GM21390 (cell line): ENCODE data around the gene CARHSP1.
"Not testable (repeated sequence)": the region's sequence is repeated elsewhere in the genome, so short reads cannot be mapped to it uniquely, and the experiment has no call there.

Experiments used
- ATAC-seq: cut with Tn5 transposase; IDR thresholded peaks from one replicate; pipeline ENCODE4 v1.9.1; 2021; ENCODE audit not compliant: unreplicated experiment

The CARHSP1 gene

DNA sequence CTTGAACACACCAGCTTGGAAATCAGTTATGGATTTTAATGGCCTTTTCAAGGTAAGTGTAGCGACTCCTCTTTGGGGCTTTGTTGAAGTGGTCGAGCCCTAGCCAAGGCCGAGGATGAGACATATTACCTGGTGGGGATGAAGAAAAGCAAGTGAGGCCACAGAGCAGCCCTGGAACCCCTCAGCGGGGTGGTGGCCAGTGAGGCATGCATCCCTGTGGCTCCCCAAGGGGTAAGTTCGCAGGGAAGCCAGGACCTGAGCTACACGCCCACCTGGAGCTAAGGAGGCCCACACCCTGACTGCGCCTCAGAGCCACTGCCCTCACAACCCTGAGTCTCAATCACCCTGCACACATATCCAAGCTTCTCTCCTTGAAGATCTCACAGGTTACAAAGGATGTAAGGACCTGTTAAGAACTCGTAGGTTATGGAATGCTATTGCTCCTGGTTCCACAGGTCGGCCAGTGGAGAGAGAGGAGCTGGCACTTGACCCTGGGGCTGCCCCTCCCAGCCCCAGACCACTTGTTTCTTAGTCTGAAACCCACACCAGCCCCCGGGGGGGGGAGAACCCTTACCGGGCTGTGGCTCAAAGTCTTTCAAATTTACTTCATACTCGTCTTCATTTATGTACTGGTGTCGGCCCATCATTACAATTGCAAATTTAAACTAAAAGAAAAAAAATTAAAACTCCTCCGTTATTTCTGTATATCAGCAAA is 25.3 kb upstream of the CARHSP1 start:
- ATAC-seq = no peak

DNA sequence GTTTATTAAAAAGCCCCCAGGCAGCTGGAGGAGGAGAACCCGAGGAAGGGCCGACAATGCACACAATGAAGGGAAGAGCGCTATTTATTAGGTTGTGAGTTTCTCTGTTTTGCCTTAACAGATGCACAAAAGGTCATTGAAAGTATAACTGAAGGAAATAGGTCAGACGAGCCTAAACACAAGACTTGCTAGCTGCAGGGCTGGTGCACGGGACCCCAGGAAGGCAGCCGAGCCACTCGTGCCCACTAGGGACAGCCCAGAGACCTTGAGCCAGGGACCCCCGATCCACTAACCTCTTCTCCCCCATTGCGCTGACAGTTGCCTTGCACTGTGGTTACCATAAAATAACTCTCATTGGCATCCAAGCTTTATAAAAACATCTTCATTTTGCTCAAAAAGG is 24.6 kb upstream of the CARHSP1 start:
- no peak for ATAC-seq

DNA sequence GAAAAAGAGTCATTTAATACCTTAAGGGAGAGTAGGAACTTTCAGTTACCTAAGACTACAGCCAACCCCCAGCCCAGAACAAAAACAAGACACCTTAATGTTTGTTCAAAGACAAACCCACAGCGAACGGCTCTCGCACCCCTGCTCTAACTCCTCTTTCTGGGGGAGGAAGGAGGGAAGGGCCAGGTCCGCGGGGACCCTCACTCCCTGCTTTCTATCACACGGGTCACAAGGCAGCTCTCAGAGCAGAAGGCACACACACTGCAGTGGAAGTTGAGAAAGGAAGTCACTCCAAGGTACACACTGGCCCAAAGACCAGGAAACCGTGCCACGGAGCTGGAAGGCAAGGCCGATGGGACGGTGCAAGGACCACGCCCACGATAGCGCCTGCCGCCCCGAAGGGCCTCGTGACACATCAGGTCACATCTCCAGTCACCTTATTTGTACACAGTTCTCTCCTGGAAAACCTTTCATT is 23.3 kb upstream of the CARHSP1 start:
- peak; percentile 25 for ATAC-seq

DNA sequence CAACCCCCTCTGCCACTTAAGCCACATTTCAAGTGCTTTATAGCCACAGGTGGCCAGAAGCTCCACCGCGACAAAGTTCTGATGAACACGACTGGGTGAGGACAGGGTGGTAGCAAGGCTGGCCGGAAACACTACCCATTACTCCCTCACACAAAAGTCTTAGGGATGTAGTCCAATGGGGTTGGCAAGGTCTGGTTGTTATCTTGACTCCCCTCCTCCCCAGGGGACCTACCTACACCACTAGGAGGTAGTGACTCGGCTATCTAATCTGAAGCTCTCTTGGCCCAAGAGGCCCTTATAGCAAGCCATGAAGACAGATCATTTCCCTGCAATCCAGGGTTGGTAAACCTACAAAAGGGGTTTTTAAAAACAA is 21.7 kb upstream of the CARHSP1 start:
- no peak for ATAC-seq

DNA sequence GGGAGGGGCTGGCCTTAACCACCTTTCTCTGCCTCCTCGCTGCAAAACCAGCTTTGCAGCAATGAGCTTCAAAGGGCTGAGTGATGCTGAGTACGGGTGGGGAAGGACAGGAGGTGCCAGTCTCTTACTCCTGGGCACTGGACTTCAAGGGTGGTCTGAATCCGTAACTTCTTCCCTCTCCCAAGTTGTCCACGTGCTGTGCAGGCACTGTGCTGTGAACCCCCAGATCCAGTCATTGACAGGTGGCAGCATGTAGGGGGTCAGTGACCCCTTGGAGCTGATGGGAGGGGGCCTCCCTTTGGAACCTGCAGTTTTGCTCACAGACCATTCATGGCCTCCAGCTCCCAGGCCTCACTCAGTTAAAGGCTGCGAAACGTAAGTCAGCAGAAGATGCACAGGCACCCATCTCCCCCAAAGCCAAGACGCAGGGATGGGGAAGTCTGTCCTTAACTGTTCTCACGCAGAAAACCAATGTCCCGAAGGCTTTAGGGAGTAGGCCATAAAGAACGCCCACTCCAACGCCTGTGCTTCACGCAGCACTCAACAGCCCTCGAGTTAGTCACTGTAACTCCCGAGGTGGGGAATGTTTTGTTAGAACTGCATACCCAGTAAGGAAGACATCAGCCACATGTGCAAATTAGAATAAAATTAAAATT is 21.2 kb upstream of the CARHSP1 start:
- ATAC-seq = no peak

DNA sequence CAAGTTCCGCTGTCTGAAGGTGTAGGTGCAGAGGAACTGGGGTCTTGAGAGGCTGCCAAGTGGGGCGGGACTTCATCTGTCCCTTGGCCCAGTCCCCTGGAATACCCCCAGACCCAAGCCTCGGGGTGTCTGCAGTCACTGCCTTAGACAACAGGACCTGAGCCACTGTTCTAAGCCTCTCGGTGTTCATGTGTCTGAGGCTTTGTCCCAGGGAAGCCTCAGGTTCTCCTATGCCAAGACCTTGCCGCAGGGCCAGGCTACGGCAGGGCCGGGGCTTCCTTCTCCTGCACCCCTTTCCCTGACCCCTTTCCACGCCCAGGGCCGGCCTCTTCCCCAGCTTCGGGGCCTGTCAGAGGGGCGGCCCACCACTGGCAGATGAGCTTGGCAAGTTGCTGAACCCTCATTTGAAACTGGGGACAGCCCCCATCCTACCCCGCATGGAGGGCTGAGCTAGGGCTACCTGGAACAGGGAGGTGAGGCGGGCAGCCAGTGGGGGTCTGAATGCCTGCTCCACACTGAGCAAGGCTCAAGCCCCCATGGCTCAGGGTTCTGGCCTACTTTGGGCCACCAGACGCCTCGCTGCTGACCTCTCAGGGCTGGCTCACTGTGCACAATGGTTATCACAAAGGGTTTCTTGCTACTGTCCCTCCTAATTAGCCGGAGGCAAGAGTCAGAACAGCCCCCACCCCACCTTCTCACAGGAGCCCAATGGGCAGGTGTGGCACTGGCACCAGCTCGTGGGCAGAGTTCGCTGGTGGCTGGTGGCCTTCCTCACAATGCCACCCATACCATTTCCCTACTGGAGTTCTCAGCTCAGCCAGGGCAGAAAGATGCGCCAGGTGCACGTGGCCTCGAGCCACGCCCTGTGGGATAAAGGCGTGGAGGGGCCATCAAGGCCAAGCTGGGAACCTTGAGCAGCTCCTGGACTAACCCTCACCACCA is 20.4 kb upstream of the CARHSP1 start:
- no peak for ATAC-seq

DNA sequence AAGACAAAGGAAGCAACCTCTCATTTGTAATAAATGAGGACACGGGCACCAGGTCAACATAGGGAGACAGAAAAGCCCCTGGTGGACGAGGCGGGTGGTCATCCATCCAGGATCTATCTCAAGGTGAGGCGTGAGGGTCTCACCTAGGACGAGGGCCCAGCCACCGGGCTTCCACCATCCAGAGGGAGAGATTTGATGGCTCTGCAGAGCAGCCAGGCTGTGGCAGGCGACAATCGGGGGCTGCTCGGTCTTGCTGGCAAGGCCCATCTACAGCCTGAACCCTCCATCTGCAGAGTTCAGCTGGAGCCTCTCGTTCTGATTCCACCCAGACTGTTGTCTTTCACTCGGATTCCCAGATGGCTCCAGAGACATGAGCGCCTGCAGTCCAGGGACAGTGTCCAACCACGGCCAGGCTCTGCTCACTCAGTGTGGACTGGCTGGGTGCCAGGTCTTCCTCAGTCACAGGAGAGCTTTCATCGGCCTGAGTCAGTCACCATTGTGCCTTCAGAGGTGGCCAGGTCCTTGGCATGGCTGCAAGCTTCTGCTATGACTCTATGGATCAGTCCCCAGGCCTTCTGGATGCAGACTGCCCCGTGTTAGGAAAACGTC is 19.2 kb upstream of the CARHSP1 start:
- no peak for ATAC-seq

DNA sequence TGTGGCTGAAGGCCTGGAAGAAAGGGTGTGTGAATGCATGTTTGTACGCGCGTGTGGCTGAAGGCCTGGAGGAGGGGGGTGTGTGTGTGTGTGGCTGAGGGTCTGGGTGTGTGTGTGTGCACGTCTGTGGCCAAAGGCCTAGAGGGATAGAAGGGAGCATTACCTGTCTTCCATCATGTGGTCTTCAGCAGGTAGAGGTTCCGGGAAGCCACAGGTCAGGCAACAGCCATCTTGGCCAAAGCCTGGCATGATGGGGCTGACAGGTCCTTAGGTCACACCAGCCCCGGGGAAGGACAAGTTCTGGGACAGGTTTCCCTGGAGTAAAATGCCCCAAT is 18.6 kb upstream of the CARHSP1 start:
- no peak for ATAC-seq

DNA sequence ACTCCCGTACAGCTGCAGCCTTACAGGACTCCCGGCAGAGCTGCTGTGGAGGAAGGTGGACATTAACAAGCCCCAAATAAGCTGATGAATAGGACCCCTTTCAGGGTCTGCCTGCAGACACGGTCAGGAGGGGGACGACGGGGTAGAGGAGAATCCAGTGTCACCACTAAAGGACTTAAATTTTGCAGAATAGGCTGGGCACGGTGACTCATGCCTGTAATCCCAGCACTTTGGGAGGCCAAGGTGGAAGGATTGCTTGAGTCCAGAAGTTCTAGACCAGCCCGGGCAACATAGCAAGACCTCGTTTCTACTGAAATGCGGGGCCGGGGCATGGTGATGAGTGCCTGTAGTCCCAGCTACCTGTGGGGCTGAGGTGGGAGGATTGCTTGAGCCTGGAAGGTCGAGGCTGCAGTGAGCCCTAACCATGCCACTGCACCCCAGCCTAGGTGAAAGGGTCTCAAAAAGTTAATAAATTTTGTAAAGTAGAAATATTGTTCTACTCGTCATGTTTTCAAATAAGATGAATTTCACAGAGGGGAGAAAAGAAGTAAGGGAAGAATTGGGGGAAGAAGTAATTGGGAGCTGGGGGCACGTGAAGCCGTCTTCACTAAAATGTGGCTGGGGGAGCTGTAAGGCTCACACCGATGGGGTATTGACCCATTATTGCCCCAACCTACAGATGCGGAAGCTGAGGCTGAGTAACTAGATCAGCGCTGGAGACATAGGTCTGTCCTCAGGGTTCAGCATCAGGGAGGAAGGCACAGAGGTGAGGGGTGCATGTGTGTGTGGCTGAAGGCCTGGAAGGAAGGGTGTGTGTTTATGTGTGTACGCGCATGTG is 18.0 kb upstream of the CARHSP1 start:
- ATAC-seq = no peak

DNA sequence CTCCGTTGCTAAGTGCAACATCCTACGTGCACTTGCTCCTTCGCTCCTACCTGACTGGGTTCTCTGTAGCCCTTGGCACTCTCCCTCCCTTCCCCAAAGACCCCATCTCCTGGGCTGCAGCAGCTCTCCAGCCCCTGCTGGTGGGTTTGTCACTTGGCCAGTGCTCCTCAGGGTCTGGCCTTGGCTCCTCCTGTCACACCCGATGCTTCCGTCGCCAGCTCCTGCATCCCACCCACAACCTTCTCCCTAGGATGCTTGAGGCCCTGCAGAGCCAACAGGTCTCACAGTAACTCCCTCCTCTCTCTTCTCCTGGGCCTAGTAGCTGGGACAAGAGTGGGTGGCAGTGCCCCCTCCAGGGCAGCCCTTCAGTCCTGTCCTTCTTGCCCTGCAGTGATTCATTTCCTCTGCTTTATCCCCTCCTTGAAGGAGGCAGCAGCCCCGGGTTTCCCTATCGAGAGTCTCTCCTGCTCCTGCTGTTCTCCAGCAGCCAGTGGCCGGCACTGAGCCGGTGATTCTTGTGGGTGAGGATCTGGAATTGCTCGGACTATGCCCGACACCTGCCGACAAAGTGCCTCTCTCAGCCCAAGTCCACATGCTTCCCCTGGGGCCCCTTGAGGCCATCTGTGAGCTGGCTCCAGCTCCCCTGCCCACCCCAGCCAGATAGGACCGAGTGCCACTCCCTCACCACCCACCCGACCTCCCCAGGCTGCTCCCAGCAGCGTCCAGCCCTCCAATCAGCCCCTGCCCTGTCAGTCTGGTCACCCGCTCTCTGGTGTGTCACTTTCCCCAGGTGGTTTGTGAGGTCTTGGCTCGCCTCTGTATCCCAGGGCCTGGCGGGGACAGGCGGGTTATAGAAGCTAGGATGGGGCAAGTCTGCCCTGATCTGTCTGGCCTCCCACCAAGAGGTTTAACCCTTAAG is 17.1 kb upstream of the CARHSP1 start:
- ATAC-seq = no peak

DNA sequence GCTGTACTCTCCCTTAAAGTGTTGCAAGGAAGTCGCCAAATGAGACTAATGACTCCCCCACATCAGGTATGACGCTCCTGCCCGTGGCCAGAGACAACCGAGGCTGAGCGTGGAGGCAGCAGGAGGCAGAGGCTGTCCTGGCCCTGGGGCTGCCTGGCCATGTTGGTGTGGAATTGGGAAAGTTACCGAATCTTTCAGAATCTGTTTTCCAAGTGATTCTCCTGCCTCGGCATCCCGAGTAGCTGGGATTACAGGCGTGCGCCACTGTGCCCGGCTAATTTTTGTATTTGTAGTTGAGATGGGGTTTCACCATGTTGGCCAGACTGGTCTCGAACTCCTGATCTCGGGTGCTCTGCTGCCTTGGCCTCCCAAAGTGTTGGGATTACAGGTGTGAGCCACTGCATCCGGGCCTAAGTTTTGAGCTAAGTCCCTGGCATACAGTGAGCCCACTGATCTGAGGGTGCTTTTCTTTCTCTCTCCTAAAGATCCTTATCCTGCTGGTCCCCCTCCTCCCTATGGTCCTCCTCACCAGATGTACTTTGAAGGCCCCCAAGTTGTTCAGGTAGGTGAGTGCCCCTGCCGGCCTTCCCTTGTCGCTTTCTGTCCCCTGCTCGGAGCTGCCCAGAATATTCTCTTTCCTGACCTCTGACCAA is 14.0 kb upstream of the CARHSP1 start:
- no peak for ATAC-seq

DNA sequence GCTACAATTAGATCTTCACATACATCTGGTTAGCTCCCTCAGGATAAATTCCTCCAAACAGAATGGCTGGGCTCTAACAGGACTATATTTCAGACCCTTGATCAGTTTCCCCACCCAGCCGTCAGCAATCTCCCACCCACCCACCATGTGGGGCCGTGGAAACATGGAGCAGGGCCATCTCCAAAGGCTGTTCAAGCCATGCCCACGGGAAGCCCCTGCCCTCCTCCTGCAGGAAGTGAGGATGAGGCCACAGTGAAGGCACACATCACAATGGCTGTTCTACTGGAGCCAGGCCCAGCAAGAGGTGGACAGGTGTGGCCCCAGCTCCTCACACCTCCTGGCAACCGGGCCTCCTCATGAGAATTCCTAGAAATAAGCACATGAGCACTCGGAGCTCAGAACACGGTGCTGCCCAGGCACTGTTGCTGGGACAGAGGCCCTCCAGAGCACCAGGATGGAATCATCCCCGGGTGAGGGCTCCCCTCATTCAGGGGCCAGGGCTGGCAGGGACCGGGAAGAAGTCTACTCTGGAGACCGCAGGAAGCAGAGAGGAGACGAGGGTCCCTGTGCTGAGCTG is 13.3 kb upstream of the CARHSP1 start, which contains the start of gene LITAFD:
TSS of gene LITAFD (plus strand) at position 311 of the 577 bp plus-strand sequence. CDS start 2,005 bp downstream, outside the sequence.
- no peak for ATAC-seq

DNA sequence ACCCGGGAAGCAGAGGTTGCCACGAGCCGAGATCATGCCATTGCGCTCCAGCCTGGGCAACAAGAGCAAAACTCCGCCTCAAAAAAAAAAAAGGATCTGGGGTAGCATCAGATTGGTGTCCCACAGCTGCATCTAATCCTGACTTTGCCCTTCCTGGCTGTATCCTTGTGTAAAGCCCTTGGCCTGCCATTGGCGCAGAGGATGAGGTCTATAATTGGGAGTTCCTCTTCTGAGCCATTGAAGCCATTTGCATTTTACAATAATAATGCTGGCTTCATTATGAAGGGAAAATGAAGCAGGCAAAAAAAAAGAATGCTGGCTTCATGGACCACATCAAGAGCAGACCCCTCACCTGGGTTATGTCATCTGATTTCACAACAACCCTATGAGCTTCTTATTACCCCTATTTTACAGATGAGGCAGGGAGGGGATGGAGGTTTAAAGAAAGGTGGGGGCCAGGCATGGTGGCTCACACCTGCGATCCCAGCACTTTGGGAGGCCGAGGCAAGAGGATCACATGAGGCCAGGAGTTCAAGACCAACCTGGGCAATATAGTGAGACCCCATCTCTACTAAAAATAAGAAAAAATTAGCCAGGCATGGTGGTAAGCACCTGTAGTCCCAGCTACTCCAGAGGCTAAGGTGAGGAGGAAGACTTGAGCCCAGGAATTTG is 12.2 kb upstream of the CARHSP1 start:
- no peak for ATAC-seq

DNA sequence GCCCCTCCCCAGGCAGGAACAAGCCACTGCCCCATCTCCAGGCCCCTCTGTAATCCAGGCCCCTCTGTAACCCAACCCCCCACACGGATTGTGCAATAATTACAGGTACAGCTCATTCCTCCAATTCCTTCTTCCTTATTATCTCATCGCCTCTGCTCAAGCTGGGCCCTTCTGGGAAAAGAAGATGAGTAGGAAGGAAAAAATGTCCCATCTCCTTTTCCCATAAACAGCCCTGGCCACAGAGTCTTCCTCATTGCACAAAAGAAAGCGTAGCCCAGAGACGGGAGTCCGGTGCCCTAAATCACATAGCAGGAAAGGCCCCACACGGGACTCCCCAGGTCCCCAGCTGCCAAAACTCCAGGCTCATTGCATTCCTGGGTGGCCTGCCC is 9.7 kb upstream of the CARHSP1 start:
- ATAC-seq = no peak

DNA sequence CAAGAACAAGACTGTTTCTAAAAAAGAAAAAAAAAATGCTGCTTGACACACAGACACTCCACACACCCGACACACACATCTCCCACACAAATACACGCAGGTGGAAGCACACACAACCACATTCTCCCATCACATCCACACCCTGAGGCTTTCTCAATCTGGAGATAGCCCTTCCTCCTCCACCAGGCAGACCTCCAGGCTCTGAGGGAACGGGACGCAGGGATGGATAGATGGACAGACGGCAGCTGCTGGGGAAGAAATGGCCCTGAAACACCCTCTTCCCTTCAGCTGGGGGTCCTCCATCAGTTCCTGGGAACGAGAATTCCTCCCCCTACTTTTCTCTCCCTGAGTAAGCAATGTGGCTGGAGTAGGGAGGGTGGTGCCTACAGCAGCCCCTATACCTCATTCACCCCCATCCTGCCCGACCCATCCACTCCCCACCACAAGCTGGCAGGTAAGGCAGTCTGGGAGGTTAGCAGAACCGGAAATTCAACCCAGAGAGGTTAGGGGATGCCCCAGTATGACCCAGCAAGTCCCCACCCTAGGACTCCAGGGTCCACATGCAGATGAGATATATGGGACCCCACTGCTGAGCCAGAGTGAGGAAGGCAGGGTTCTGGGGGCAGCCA is 9.2 kb upstream of the CARHSP1 start:
- ATAC-seq = no peak

DNA sequence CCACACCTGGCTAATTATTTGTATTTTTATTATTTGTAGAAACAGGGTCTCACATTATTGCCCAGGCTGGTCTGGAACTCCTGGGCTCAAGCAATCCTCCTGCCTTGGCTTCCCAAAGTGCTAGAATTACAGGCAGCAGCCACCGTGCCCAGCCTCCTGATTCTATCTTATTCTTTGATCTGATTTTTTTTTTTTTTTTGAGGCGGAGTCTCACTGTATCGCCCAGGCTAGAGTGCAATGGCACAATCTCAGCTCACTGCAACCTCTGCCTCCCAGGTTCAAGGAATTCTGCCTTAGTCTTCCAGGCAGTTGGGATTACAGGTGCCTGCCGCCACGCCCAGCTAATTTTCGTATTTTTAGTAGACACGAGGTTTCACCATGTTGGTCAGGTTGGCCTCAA is 6.5 kb upstream of the CARHSP1 start:
- ATAC-seq = not testable (repeated sequence)

DNA sequence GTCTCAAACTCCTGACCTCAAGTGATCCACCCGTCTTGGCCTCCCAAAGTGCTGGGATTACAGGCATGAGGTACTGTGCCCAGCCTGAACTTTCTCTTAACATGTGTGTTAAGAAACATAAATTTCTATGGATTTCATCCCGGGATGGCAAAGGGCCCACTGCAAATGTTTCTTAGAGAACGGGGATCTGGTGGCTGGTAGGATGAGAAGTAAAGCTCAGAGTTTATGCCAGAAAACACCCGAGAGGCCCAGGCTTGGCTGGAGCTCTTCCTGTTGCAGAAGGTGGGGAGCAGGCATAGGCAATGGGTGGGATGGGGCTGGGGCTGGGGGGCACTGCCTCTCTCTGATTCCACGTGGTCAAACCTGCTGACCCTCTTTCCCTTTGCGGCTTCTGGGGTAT is 5.6 kb upstream of the CARHSP1 start:
- no peak for ATAC-seq

DNA sequence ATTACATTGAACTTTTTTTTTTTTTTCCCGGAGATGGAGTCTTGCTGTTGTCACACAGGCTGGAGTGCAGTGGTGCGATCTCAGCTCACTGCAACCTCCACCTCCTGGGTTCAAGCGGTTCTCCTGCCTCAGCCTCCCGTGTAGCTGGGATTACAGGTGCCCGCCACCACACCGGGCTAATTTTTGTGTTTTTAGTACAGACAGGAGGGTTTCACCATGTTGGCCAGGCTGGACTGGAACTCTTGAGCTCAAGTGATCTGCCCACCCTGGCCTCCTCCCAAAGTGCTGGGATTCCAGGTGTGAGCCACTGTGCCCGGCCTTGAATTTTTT is 5.0 kb upstream of the CARHSP1 start:
- not testable (repeated sequence) for ATAC-seq
